A549 (cell line): Measurements from ENCODE around the gene ESPN.

ENCODE experiments used
- CEBPB ChIP-seq, 2 experiments: fragments of >200 bp in 1 of 2; sonication (Bioruptor Twin) in 1 of 2; formaldehyde crosslinking in 1 of 2; IDR thresholded peaks; 2 replicates each; pipeline ENCODE4 v1.6.1; 2012 to 2016
- EP300 ChIP-seq, 2 experiments: fragments of >200 bp; sonication (Bioruptor Twin); formaldehyde crosslinking; IDR thresholded peaks; 2 replicates in 1 of 2; 3 replicates in 1 of 2; pipeline ENCODE4 v1.6.1; 2016 to 2017
- GATA3 ChIP-seq: IDR thresholded peaks from 2 replicates; pipeline ENCODE4 v1.6.1; 2012; ENCODE audit warnings: borderline replicate concordance
- HEYL ChIP-seq: fragments of 250-450 bp; sonication (Bioruptor Pico); IDR thresholded peaks from 2 replicates; pipeline ENCODE4 v1.8.0; 2021; ENCODE audit warnings: mild to moderate bottlenecking, moderate library complexity
- JUN ChIP-seq, 2 experiments: fragments of >200 bp; sonication (Bioruptor Twin); formaldehyde crosslinking; IDR thresholded peaks; 2 replicates in 1 of 2; 3 replicates in 1 of 2; pipeline ENCODE4 v1.6.1; 2016 to 2017
- KDM5A ChIP-seq: fragments of 200-600 bp; sonication (generic); IDR thresholded peaks from 2 replicates; pipeline ENCODE4 v1.6.1; 2016; ENCODE audit warnings: antibody characterized with exemption, mild to moderate bottlenecking
- MAFK ChIP-seq: fragments of 450-650 bp; IDR thresholded peaks from 2 replicates; pipeline ENCODE4 v1.6.1; 2014; ENCODE audit not compliant: partially characterized antibody
- MAZ ChIP-seq: fragments of 150-350 bp; IDR thresholded peaks from 2 replicates; pipeline ENCODE4 v1.6.1; 2014; ENCODE audit warnings: antibody characterized with exemption, low read depth, low read length, borderline replicate concordance
- NFE2L2 ChIP-seq: fragments of 150-350 bp; conservative IDR thresholded peaks from 2 replicates; pipeline ENCODE4 v1.6.1; 2014; ENCODE audit warnings: low read length
- NR3C1 ChIP-seq: fragments of >200 bp; sonication (Bioruptor Twin); formaldehyde crosslinking; IDR thresholded peaks from 3 replicates; pipeline ENCODE4 v1.6.1; 2017
- PHF8 ChIP-seq: fragments of 200-600 bp; sonication (generic); IDR thresholded peaks from 2 replicates; pipeline ENCODE4 v1.6.1; 2016; ENCODE audit warnings: low read depth, mild to moderate bottlenecking, antibody characterized with exemption, moderate library complexity, borderline replicate concordance
- POLR2A ChIP-seq: IDR thresholded peaks from 2 replicates; pipeline ENCODE4 v1.6.1; 2012; ENCODE audit warnings: mild to moderate bottlenecking, low read length
- TP53 ChIP-seq: fragments of 250-450 bp; sonication (Bioruptor Pico); IDR thresholded peaks from 2 replicates; pipeline ENCODE4 v1.5.0; 2021; ENCODE audit warnings: mild to moderate bottlenecking, moderate library complexity
- TF ChIP-seq, protein P1 (sequence below): fragments of >200 bp; sonication (Bioruptor Twin); formaldehyde crosslinking; IDR thresholded peaks from 3 replicates; pipeline ENCODE4 v1.5.1; 2016

DNA sequence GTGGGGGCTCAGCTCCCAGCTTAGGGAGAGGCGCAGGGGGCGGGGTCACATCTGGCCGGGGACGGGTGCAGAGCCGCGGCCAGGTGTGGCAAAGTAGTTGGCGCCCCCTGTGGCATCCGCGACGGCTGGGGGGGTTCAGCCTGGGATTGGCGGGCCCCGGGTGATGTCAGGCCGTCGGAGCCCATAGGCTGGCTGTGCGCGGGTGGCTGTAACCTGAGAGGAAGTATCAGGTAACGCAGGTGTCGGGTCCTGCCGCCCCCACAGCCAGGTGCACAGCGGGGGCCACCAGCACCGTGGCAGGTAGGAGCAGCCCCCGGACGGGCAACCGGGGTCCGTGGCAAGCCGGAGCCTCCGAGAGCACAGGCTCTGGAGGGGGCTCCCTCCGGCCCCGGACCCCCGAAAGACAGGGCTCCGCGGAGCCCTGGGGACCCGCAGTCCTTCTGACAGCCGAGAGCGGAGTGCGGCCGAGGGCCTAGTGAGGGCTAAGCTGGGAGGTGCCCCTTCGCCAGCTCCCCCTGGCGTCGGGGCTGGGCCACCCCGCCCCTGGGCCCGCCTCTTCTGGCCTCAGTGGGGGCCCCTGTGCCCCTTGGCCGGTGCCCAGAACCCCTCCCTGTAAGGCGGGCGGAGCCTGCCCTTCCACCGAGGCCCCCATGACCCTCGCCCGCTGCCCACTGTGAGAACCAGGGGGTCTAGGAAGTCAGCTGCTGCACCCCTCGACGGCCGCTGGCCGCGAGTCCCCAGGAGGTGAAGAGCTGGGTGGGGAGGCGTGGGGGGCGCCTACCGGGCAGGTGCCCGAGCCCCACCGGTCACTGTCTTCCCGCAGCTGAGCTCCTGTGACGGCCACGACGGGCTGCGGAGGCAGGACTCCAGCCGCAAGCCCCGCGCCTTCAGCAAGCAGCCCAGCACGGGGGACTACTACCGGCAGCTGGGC, 23.5 kb downstream of the ESPN start:
- TF ChIP-seq, protein P1, sequence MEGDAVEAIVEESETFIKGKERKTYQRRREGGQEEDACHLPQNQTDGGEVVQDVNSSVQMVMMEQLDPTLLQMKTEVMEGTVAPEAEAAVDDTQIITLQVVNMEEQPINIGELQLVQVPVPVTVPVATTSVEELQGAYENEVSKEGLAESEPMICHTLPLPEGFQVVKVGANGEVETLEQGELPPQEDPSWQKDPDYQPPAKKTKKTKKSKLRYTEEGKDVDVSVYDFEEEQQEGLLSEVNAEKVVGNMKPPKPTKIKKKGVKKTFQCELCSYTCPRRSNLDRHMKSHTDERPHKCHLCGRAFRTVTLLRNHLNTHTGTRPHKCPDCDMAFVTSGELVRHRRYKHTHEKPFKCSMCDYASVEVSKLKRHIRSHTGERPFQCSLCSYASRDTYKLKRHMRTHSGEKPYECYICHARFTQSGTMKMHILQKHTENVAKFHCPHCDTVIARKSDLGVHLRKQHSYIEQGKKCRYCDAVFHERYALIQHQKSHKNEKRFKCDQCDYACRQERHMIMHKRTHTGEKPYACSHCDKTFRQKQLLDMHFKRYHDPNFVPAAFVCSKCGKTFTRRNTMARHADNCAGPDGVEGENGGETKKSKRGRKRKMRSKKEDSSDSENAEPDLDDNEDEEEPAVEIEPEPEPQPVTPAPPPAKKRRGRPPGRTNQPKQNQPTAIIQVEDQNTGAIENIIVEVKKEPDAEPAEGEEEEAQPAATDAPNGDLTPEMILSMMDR = no peak
- TF ChIP-seq POLR2A (no peak), HEYL (CRISPR knock-in tag) (no peak), TP53 (CRISPR knock-in tag) (no peak), MAFK (no peak), PHF8 (no peak), KDM5A (no peak), CEBPB (IDR thresholded peaks at IDR 0.05) (no peak), JUN (IDR thresholded peaks at IDR 0.05) (no peak), GATA3 (no peak), EP300 (IDR thresholded peaks at IDR 0.05) (no peak), NFE2L2 (no peak), MAZ (no peak), NR3C1 (no peak)
